ENCODE data around the gene ADAR. TPM values are rescaled to one million over a fixed set of nuclear protein-coding genes. Genes with fewer than 3 reads are reported as not detected.

ADAR gene
- polyA plus RNA-seq, 1 donor (not counting 4 experiments of a cell fraction or from before 2014, with no cell fraction given), result 148 TPM

- H3K79me2 ChIP-seq (ENCODE audit: control insufficient read depth, insufficient read depth, low read length), result peaks cover 10% of the 10 kb centered on the region
- FAIRE-seq (no peak), DNase-seq (ENCODE audit: low read depth, low spot score) (no peak)
- no peak overlapping the region for H3K27ac ChIP-seq (ENCODE audit: control insufficient read depth, insufficient read depth, low read length)
- no peak overlapping the region for H3K4me3 ChIP-seq (ENCODE audit: control insufficient read depth in 2 of 3, extremely low read depth in 1 of 3, insufficient read depth in 2 of 3, low read depth in 1 of 3, low read length in 3 of 3)
- no peaks in the 10 kb centered on the region for H3K9me3 ChIP-seq (ENCODE audit: control insufficient read depth, low read depth, low read length)
- peaks cover 2% of the 10 kb centered on the region for H4K20me1 ChIP-seq (ENCODE audit: control insufficient read depth, extremely low read depth, insufficient read depth, low read length)
- no peak overlapping the region for H3K9ac ChIP-seq (ENCODE audit: control insufficient read depth, extremely low read depth, insufficient read depth, low read length)
- no peak overlapping the region for H3K4me2 ChIP-seq (ENCODE audit: control insufficient read depth, extremely low read depth, insufficient read depth, low read depth, low read length)
- peaks cover 2% of the 10 kb centered on the region for H3K9me1 ChIP-seq (ENCODE audit: control insufficient read depth, extremely low read depth, insufficient read depth, low read length)
- dilution Hi-C loops (cut with MboI; ENCODE audit: extremely low pct_ligation_motif_present, low sequenced_read_pairs), result no loop called here
- no peaks in the 10 kb centered on the region for H3K27me3 ChIP-seq (ENCODE audit: control insufficient read depth, extremely low read depth, insufficient read depth, low read length)
- peaks cover 17% of the 10 kb centered on the region for H3K4me1 ChIP-seq (ENCODE audit: control insufficient read depth, extremely low read depth, insufficient read depth, low read length)
- no peak for TF ChIP-seq CTCF (optimal IDR thresholded peaks at IDR 0.05 in 1 of 3, IDR thresholded peaks at IDR 0.05 in 1 of 3, conservative IDR thresholded peaks at IDR 0.05 in 1 of 3; ENCODE audit: extremely low read depth in 1 of 3, insufficient read depth in 2 of 3, low read length in 3 of 3)
- TF ChIP-seq EZH2 (IDR thresholded peaks at IDR 0.05; ENCODE audit: low read length), result no peak
- no peak overlapping the region for H2AFZ ChIP-seq (ENCODE audit: control insufficient read depth, low read length)
- peaks cover 47 to 70% of the 10 kb centered on the region in 2 experiments for H3K36me3 ChIP-seq (ENCODE audit: control insufficient read depth in 2 of 2, extremely low read depth in 1 of 2, insufficient read depth in 2 of 2, low read length in 2 of 2)
These were observed 56.5 kb downstream of the ADAR start for GRCh38 chr1:154551474-154551873.

GRCh38 chr1:154550657-154551056, 57.3 kb downstream of the ADAR start:
- Histone ChIP-seq H3K27ac (ENCODE audit: control insufficient read depth, insufficient read depth, low read length) (no peak overlapping the region), H3K4me1 (ENCODE audit: control insufficient read depth, extremely low read depth, insufficient read depth, low read length) (peaks cover 13% of the 10 kb centered on the region), H3K27me3 (ENCODE audit: control insufficient read depth, extremely low read depth, insufficient read depth, low read length) (no peaks in the 10 kb centered on the region), H3K4me3 (ENCODE audit: control insufficient read depth in 2 of 3, extremely low read depth in 1 of 3, insufficient read depth in 2 of 3, low read depth in 1 of 3, low read length in 3 of 3) (no peak overlapping the region), H2AFZ (ENCODE audit: control insufficient read depth, low read length) (no peak overlapping the region), H3K79me2 (ENCODE audit: control insufficient read depth, insufficient read depth, low read length) (peaks cover 3% of the 10 kb centered on the region), H3K36me3 (ENCODE audit: control insufficient read depth in 2 of 2, extremely low read depth in 1 of 2, insufficient read depth in 2 of 2, low read length in 2 of 2) (peaks cover 46 to 69% of the 10 kb centered on the region in 2 experiments), H3K4me2 (ENCODE audit: control insufficient read depth, extremely low read depth, insufficient read depth, low read depth, low read length) (no peak overlapping the region), H4K20me1 (ENCODE audit: control insufficient read depth, extremely low read depth, insufficient read depth, low read length) (no peaks in the 10 kb centered on the region), H3K9ac (ENCODE audit: control insufficient read depth, extremely low read depth, insufficient read depth, low read length) (no peak overlapping the region), H3K9me3 (ENCODE audit: control insufficient read depth, low read depth, low read length) (no peaks in the 10 kb centered on the region), H3K9me1 (ENCODE audit: control insufficient read depth, extremely low read depth, insufficient read depth, low read length) (peaks cover 2% of the 10 kb centered on the region)
- TF ChIP-seq EZH2 (IDR thresholded peaks at IDR 0.05; ENCODE audit: low read length) (no peak), CTCF (optimal IDR thresholded peaks at IDR 0.05 in 1 of 3, IDR thresholded peaks at IDR 0.05 in 1 of 3, conservative IDR thresholded peaks at IDR 0.05 in 1 of 3; ENCODE audit: extremely low read depth in 1 of 3, insufficient read depth in 2 of 3, low read length in 3 of 3) (no peak)
- dilution Hi-C loops (cut with MboI; ENCODE audit: extremely low pct_ligation_motif_present, low sequenced_read_pairs), result no loop called here
- DNase-seq (ENCODE audit: low read depth, low spot score), result no peak
- no peak for FAIRE-seq
